Measurements from ENCODE around the gene MAPK14.

DNA sequence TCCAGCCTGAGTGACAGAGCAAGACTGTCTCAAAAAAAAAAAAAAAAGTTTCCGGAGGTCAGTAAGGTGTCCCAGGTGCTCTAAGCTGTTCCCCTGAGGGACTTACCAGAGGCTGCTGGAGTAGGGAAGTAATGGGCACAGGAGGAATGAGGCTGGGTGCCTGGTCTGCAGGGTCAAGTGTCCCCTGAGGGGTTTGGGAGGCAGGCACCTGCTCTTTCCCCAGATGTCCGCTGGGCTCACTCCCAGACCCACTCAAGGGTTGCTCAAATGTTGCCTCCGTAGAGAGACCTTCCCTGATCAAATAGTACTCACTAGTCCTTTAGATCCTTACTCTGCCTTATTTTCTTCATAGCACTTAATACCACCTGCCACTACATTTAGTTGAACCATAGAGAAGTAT is 97.3 kb downstream of the MAPK14 start:
- TF ChIP-seq, protein P1, sequence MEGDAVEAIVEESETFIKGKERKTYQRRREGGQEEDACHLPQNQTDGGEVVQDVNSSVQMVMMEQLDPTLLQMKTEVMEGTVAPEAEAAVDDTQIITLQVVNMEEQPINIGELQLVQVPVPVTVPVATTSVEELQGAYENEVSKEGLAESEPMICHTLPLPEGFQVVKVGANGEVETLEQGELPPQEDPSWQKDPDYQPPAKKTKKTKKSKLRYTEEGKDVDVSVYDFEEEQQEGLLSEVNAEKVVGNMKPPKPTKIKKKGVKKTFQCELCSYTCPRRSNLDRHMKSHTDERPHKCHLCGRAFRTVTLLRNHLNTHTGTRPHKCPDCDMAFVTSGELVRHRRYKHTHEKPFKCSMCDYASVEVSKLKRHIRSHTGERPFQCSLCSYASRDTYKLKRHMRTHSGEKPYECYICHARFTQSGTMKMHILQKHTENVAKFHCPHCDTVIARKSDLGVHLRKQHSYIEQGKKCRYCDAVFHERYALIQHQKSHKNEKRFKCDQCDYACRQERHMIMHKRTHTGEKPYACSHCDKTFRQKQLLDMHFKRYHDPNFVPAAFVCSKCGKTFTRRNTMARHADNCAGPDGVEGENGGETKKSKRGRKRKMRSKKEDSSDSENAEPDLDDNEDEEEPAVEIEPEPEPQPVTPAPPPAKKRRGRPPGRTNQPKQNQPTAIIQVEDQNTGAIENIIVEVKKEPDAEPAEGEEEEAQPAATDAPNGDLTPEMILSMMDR (conservative IDR thresholded peaks at IDR 0.05 in 1 of 2, IDR thresholded peaks at IDR 0.05 in 1 of 2; ENCODE audit: low read depth in 1 of 2, low read length in 2 of 2) = no peak
- no peak for TF ChIP-seq EZH2 (IDR thresholded peaks at IDR 0.05; ENCODE audit: low read length, missing control alignments)

All from fibroblast of lung (primary cell).